SK-N-SH treated with all-trans-retinoic acid at 6 μM for 48 hours (cell line): ENCODE data around the gene AQP5.

Experiments
- CREB5 ChIP-seq: fragments of 250-450 bp; sonication (Bioruptor Pico); IDR thresholded peaks from 2 replicates; pipeline ENCODE4 v1.5.1; 2020; ENCODE audit warnings: low read depth, mild to moderate bottlenecking, moderate library complexity
- CSRNP3 ChIP-seq: fragments of 250-450 bp; sonication (Bioruptor Pico); IDR thresholded peaks from 2 replicates; pipeline ENCODE4 v1.5.1; 2021; ENCODE audit warnings: mild to moderate bottlenecking, moderate library complexity
- GLIS3 ChIP-seq: fragments of 250-450 bp; sonication (Bioruptor Pico); IDR thresholded peaks from 2 replicates; pipeline ENCODE4 v1.5.0; 2020; ENCODE audit warnings: mild to moderate bottlenecking, moderate library complexity
- PATZ1 ChIP-seq: fragments of 250-450 bp; sonication (Bioruptor Pico); IDR thresholded peaks from 2 replicates; pipeline ENCODE4 v1.8.0; 2020; ENCODE audit warnings: mild to moderate bottlenecking, moderate library complexity, borderline replicate concordance
- POU6F1 ChIP-seq: fragments of 250-450 bp; sonication (Bioruptor Pico); IDR thresholded peaks from 2 replicates; pipeline ENCODE4 v1.8.0; 2021; ENCODE audit warnings: low read depth, mild to moderate bottlenecking, moderate library complexity, borderline replicate concordance
- RARB ChIP-seq: fragments of 250-450 bp; sonication (Bioruptor Pico); IDR thresholded peaks from 2 replicates; pipeline ENCODE4 v1.8.0; 2021; ENCODE audit warnings: mild to moderate bottlenecking, moderate library complexity
- TCF4 ChIP-seq: fragments of 250-450 bp; sonication (Bioruptor Pico); IDR thresholded peaks from 2 replicates; pipeline ENCODE4 v1.8.0; 2021; ENCODE audit warnings: mild to moderate bottlenecking, moderate library complexity, borderline replicate concordance
- ZFP30 ChIP-seq: fragments of 450-650 bp; formaldehyde crosslinking; IDR thresholded peaks from 2 replicates; pipeline ENCODE4 v1.5.0; 2022; ENCODE audit warnings: mild to moderate bottlenecking, moderate library complexity
- ZNF70 ChIP-seq: fragments of 450-650 bp; formaldehyde crosslinking; IDR thresholded peaks from 2 replicates; pipeline ENCODE4 v1.5.0; 2020; ENCODE audit warnings: mild to moderate bottlenecking, moderate library complexity

- TF ChIP-seq CSRNP3 (CRISPR knock-in tag) (no peak), RARB (CRISPR knock-in tag) (no peak), TCF4 (no peak), POU6F1 (CRISPR knock-in tag) (no peak), ZFP30 (CRISPR knock-in tag) (no peak), GLIS3 (CRISPR knock-in tag) (no peak), CREB5 (CRISPR knock-in tag) (no peak), PATZ1 (CRISPR knock-in tag) (no peak), ZNF70 (CRISPR knock-in tag) (no peak)
These were observed 15.2 kb upstream of the AQP5 start for GRCh38 chr12:49946497-49946896.
